Neural crest cell (in vitro differentiated cells): Measurements from ENCODE around the gene ETHE1. TPM values are rescaled to one million over a fixed set of nuclear protein-coding genes. Genes with fewer than 3 reads are reported as not detected.

Experiments
- DNase-seq: peaks from one replicate; pipeline ENCODE4 v3.0.0; 2021; ENCODE audit warnings: low read depth, mixed read lengths, low spot score
- H3K27ac Mint-ChIP-seq: one replicate; pipeline ENCODE4 v1.8.0; 2021; ENCODE audit warnings: mild to moderate bottlenecking, mixed read lengths; ENCODE audit not compliant: unreplicated experiment
- H3K27me3 Mint-ChIP-seq: 2 replicates; pipeline ENCODE4 v1.8.0; 2021; ENCODE audit warnings: low read depth, mild to moderate bottlenecking, mixed read lengths
- H3K36me3 Mint-ChIP-seq: 2 replicates; pipeline ENCODE4 v1.8.0; 2021; ENCODE audit warnings: low read depth, mild to moderate bottlenecking, mixed read lengths
- H3K4me1 Mint-ChIP-seq: 2 replicates; pipeline ENCODE4 v1.8.0; 2021; ENCODE audit warnings: mixed read lengths
- H3K4me3 Mint-ChIP-seq: one replicate; pipeline ENCODE4 v1.8.0; 2021; ENCODE audit warnings: mild to moderate bottlenecking, mixed read lengths
- H3K9me3 Mint-ChIP-seq: 2 replicates; pipeline ENCODE4 v1.8.0; 2021; ENCODE audit warnings: mixed read lengths
- CTCF ChIP-seq: fragments of 200-600 bp; sonication (generic); conservative IDR thresholded peaks from 2 replicates; pipeline ENCODE4 v1.5.0; 2021; ENCODE audit warnings: antibody characterized with exemption, mild to moderate bottlenecking
- long read RNA-seq: library from polyadenylated mRNA; unstranded; transcript quantifications from one replicate; pipeline ENCODE4 v2.0.0, GENCODE V29; 2020
- total RNA-seq: library from RNA; stranded (reverse); gene quantifications from 2 replicates; pipeline ENCODE4 v1.2.1, GENCODE V29; 2021

ETHE1 gene
- total RNA-seq = 23.7 and 25.0 TPM in 2 replicates
- long read RNA-seq, partial matches to known transcripts = 0 of 7 reads
- long read RNA-seq, other reads (novel, unspliced or antisense) = 2 of 7 reads

DNA sequence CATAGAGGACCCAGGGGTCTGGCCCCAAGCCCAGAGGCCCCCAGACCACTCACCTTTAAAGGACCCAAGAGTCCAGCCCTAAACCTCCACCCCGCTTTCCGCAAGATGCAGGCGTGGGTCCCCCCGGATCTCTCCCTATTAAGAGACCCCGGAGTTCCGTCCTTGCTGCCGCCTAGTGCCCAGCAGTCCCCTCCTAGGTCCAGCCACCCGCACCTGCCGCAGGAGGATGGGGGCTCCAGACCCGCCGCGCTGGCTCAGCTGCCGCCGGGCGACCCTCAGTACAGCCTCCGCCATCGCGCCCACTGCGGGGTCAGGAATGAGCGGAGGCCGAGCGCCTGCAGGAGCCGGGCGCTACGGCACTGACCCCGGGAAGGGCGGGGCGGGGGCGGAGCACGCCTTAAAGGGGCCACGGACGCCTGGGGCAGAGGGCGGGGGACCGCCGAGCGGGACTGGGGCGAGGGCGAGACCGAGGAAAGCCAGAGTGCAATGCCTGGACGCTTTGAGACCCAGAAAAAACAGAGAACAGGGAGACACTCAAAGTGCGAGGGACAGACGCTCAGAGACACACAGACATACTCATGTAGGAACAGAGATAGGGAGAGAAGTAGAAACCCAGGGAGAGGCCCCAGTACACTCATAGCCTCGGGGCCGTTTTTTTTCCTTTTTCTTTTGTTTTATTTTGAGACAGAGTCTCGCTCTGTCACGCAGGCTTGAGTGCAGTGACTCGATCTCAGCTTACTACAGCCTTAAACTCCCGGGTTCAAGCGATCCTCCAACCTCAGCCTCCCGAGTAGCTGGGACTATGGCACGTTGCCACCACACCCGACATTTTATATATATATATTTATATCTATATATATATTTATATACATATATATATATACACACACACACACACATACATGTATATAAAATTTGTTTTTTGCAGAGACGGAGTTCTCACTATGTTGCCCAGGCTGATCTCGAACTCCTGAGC lies at the start of gene ETHE1:
TSS of gene ETHE1 (minus strand) at position 318 of the 976 bp plus-strand sequence. CDS start at position 294, 24 bp downstream.
- Mint-ChIP-seq H3K9me3 (no peaks in the 10 kb centered on the region), H3K27me3 (peaks cover 3% of the 10 kb centered on the region), H3K4me1 (peaks cover 32% of the 10 kb centered on the region), H3K36me3 (no peaks in the 10 kb centered on the region), H3K27ac (peak within 1 kb of the TSS; percentile 98), H3K4me3 (peak within 1 kb of the TSS; percentile 95)
- peak; percentile 13 for TF ChIP-seq CTCF
- DNase-seq = peak; percentile 76

- DNase-seq = no peak
- Mint-ChIP-seq H3K4me3 (peak overlapping the region; percentile 69), H3K36me3 (no peaks in the 10 kb centered on the region), H3K4me1 (peaks cover 59% of the 10 kb centered on the region), H3K27ac (peak overlapping the region; percentile 97), H3K9me3 (no peaks in the 10 kb centered on the region), H3K27me3 (no peaks in the 10 kb centered on the region)
- no peak for TF ChIP-seq CTCF
Observed at GRCh38 chr19:43575955-43576878, 49.2 kb upstream of the ETHE1 start.

GRCh38 chr19:43575156-43575950 lies 48.4 kb upstream of the ETHE1 start, which contains the start of the genes PINLYP and XRCC1:
Gene PINLYP (plus strand): TSS chr19:43575801. CDS start chr19:43577192, 1,391 bp downstream.
Gene XRCC1 (minus strand): TSS chr19:43575527. CDS start chr19:43575458, 69 bp downstream.
- peaks cover 57% of the 10 kb centered on the region for H3K4me1 Mint-ChIP-seq
- no peaks in the 10 kb centered on the region for H3K27me3 Mint-ChIP-seq
- H3K36me3 Mint-ChIP-seq = no peaks in the 10 kb centered on the region
- no peaks in the 10 kb centered on the region for H3K9me3 Mint-ChIP-seq
- peak within 1 kb of the TSS; percentile 94 for H3K4me3 Mint-ChIP-seq
- TF ChIP-seq CTCF = no peak
- peak; percentile 91 for DNase-seq
- peak within 1 kb of the TSS; percentile 97 for H3K27ac Mint-ChIP-seq

- H3K4me1 Mint-ChIP-seq = peaks cover 55% of the 10 kb centered on the region
- peak overlapping the region; percentile 89 for H3K27ac Mint-ChIP-seq
Observed at GRCh38 chr19:43574424-43575155, 47.6 kb upstream of the ETHE1 start.

More at GRCh38 chr19:43574424-43575155, 47.6 kb upstream of the ETHE1 start:
- H3K27me3 Mint-ChIP-seq = no peaks in the 10 kb centered on the region
- no peak for TF ChIP-seq CTCF
- H3K4me3 Mint-ChIP-seq = peak overlapping the region; percentile 94
- no peaks in the 10 kb centered on the region for H3K9me3 Mint-ChIP-seq
- DNase-seq = no peak
- no peaks in the 10 kb centered on the region for H3K36me3 Mint-ChIP-seq
